Esophagus squamous epithelium (tissue), 5 donors: ENCODE measurements around the gene GFPT1. TPM values are rescaled to one million over a fixed set of nuclear protein-coding genes. Genes with fewer than 3 reads are reported as not detected.

Experiments
- DNase-seq: peaks from one replicate; lab custom pipeline; 2025; lab: John Stamatoyannopoulos, UW
- H3K27ac ChIP-seq, 4 donors: fragments of 200-600 bp; sonication (generic); one replicate each; pipeline ENCODE4 v1.5.1; 2016 to 2019; ENCODE audit warnings: mild to moderate bottlenecking in 1 of 4
- H3K27me3 ChIP-seq, 4 donors: fragments of 200-600 bp; sonication (generic); 1 replicate in 3 of 4; 2 replicates in 1 of 4; pipeline versions ENCODE4 v1.5.1 to v1.6.0; 2017 to 2021; ENCODE audit warnings: antibody characterized with exemption in 1 of 4
- H3K36me3 ChIP-seq, 3 donors: fragments of 200-600 bp; sonication (generic); one replicate each; pipeline ENCODE4 v1.5.1; 2016 to 2019
- H3K4me1 ChIP-seq, 3 donors: fragments of 200-600 bp; sonication (generic); one replicate each; pipeline ENCODE4 v1.5.1; 2017 to 2019
- H3K4me3 ChIP-seq, 4 donors: fragments of 200-600 bp; sonication (generic); 1 replicate in 3 of 4; 2 replicates in 1 of 4; pipeline ENCODE4 v1.5.1; 2016 to 2019; ENCODE audit warnings: mild to moderate bottlenecking in 2 of 4, moderate library complexity in 1 of 4
- H3K9me3 ChIP-seq, 3 donors: fragments of 200-600 bp; sonication (generic); one replicate each; pipeline ENCODE4 v1.5.1; 2016 to 2019
- POLR2A ChIP-seq, 4 donors: fragments of 450-650 bp; IDR thresholded peaks; one replicate each; pipeline ENCODE4 v1.6.1; 2017; ENCODE audit warnings: antibody characterized with exemption in 4 of 4, mild to moderate bottlenecking in 4 of 4, moderate library complexity in 3 of 4
- WGBS, 2 donors: methylation state at CpG; one replicate each; pipeline ENCODE4 v1.1.5; 2018; 5-methylcytosine and 5-hydroxymethylcytosine counted together
- intact Hi-C: fragments of 100-400 bp; cut with DNase I; formaldehyde crosslinking; loops from one replicate; pipeline ENCODE4 v1.15.0; 2022
- total RNA-seq, 4 donors: library from RNA; depleted of rRNA; stranded (reverse); fragments of >200 nt; gene quantifications; one replicate each; pipeline ENCODE4 v1.1.0, GENCODE V29; 2016
- TF ChIP-seq, protein P1 (sequence below), 6 experiments: fragments of 450-650 bp in 4 of 6; fragments of 200-600 bp in 2 of 6; sonication (generic) in 2 of 6; IDR thresholded peaks; one replicate each; pipeline ENCODE4 v1.5.1; 2016 to 2019; ENCODE audit warnings: antibody characterized with exemption in 6 of 6, mild to moderate bottlenecking in 4 of 6, moderate library complexity in 4 of 6
- donor health status: DM: yes; HTN: yes; CAD: no.

GFPT1 gene
- total RNA-seq, 4 donors from 2014 or later: 13.9 to 25.8 (median 19.5) TPM

- no peak for TF ChIP-seq POLR2A (IDR thresholded peaks at IDR 0.05)
- TF ChIP-seq, protein P1, sequence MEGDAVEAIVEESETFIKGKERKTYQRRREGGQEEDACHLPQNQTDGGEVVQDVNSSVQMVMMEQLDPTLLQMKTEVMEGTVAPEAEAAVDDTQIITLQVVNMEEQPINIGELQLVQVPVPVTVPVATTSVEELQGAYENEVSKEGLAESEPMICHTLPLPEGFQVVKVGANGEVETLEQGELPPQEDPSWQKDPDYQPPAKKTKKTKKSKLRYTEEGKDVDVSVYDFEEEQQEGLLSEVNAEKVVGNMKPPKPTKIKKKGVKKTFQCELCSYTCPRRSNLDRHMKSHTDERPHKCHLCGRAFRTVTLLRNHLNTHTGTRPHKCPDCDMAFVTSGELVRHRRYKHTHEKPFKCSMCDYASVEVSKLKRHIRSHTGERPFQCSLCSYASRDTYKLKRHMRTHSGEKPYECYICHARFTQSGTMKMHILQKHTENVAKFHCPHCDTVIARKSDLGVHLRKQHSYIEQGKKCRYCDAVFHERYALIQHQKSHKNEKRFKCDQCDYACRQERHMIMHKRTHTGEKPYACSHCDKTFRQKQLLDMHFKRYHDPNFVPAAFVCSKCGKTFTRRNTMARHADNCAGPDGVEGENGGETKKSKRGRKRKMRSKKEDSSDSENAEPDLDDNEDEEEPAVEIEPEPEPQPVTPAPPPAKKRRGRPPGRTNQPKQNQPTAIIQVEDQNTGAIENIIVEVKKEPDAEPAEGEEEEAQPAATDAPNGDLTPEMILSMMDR (IDR thresholded peaks at IDR 0.05): no peak
- H3K27ac ChIP-seq: no peak overlapping the region
- WGBS, 2 donors: 56 to 57% methylated on average over 4 of the region's 4 CpGs
- H3K4me1 ChIP-seq: peaks cover 0 to 17% (median 10%) of the 10 kb centered on the region in 3 donors
- peaks cover 0 to 6% (median 0%) of the 10 kb centered on the region in 3 donors for H3K9me3 ChIP-seq
- intact Hi-C loops: loop anchor here (10.0 kb wide), 1 partner anchor 115 kb away; no protein-coding TSS in a partner anchor
- DNase-seq: no peak
- H3K36me3 ChIP-seq: no peaks in the 10 kb centered on the region
- H3K27me3 ChIP-seq: peaks cover 0 to 5% (median 0%) of the 10 kb centered on the region in 4 donors
- H3K4me3 ChIP-seq: no peak overlapping the region
Observed at GRCh38 chr2:69299772-69300516, 87.1 kb downstream of the GFPT1 start.

- Histone ChIP-seq H3K27me3 (no peaks in the 10 kb centered on the region), H3K4me3 (no peak overlapping the region), H3K36me3 (no peaks in the 10 kb centered on the region), H3K4me1 (peaks cover 0 to 17% (median 10%) of the 10 kb centered on the region in 3 donors), H3K9me3 (peaks cover 0 to 2% (median 0%) of the 10 kb centered on the region in 3 donors), H3K27ac (no peak overlapping the region)
- DNase-seq: no peak
- 53 to 88% methylated on average over 4 of the region's 4 CpGs for WGBS, 2 donors
- intact Hi-C loops: no loop called here
- no peak for TF ChIP-seq POLR2A (IDR thresholded peaks at IDR 0.05)
- TF ChIP-seq, protein P1 (IDR thresholded peaks at IDR 0.05): no peak
Observed at GRCh38 chr2:69298862-69299261, 88.2 kb downstream of the GFPT1 start.

DNA sequence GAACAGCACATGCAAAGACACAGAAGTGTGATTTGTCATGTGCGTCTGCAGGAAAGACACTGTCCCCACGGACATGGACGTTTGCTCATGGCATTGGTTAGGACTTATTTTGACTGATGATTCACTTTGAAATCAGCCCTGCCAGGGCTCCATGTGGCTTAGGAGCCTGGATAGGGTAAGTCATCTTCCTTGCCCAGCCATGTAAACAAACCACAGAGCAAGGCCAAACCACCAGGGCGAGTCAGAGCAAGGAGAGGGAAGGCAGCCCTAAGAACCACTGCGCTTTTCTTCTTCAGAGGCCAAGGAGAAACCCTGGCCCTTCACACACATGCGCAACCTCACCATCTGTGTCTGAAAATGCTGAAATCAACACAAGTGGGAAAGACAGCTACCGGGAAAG lies 88.8 kb downstream of the GFPT1 start:
- DNase-seq: no peak
- TF ChIP-seq POLR2A (IDR thresholded peaks at IDR 0.05): no peak
- TF ChIP-seq, protein P1 (IDR thresholded peaks at IDR 0.05): peak in 1 of 6 experiments; percentile 7
- no peaks in the 10 kb centered on the region for H3K36me3 ChIP-seq
- intact Hi-C loops: no loop called here
- H3K4me3 ChIP-seq: no peak overlapping the region
- 35 to 42% methylated on average over 7 of the region's 7 CpGs for WGBS, 2 donors
- no peaks in the 10 kb centered on the region for H3K9me3 ChIP-seq
- H3K27me3 ChIP-seq: no peaks in the 10 kb centered on the region
- peaks cover 0 to 17% (median 10%) of the 10 kb centered on the region in 3 donors for H3K4me1 ChIP-seq
- no peak overlapping the region for H3K27ac ChIP-seq

- DNase-seq: no peak
- Histone ChIP-seq H3K4me1 (peaks cover 0 to 17% (median 10%) of the 10 kb centered on the region in 3 donors), H3K27me3 (no peaks in the 10 kb centered on the region), H3K9me3 (no peaks in the 10 kb centered on the region), H3K4me3 (no peak overlapping the region), H3K27ac (no peak overlapping the region), H3K36me3 (no peaks in the 10 kb centered on the region)
- 80 to 90% methylated on average over 6 to 8 of the region's 12 CpGs for WGBS, 2 donors
- intact Hi-C loops: no loop called here
- TF ChIP-seq POLR2A (IDR thresholded peaks at IDR 0.05): no peak
- TF ChIP-seq, protein P1 (IDR thresholded peaks at IDR 0.05): no peak
Observed at GRCh38 chr2:69297216-69297615, 89.8 kb downstream of the GFPT1 start.

DNA sequence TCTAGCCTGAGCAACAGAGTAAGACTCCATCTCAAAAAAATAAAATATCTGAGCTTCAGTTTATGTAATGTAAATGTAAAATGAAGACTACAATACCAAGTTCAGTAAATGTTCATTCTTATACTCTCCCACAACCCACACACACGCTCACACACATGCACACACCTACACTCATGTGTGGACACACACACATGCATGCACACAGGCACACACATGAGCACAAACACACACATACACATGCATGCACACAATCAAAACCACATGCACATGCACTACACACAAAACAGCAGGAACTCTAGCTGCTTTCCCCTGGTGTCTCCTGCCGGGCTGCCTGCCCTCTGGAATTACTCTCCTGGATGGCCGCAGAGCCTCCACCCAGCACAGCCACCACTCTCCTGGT lies 90.6 kb downstream of the GFPT1 start:
- H3K4me1 ChIP-seq: peaks cover 0 to 22% (median 10%) of the 10 kb centered on the region in 3 donors
- H3K27ac ChIP-seq: no peak overlapping the region
- no peak for DNase-seq
- 93 to 97% methylated on average over 3 of the region's 3 CpGs for WGBS, 2 donors
- TF ChIP-seq POLR2A (IDR thresholded peaks at IDR 0.05): no peak
- TF ChIP-seq, protein P1 (IDR thresholded peaks at IDR 0.05): no peak
- intact Hi-C loops: no loop called here
- no peaks in the 10 kb centered on the region for H3K9me3 ChIP-seq
- H3K27me3 ChIP-seq: no peaks in the 10 kb centered on the region
- H3K4me3 ChIP-seq: no peak overlapping the region
- no peaks in the 10 kb centered on the region for H3K36me3 ChIP-seq
